Measurements from ENCODE around the gene COG3. TPM values are rescaled to one million over a fixed set of nuclear protein-coding genes. Genes with fewer than 3 reads are reported as not detected.

Gene COG3
- total RNA-seq, 2 experiments from 2014 or later: 22.3 to 28.9 TPM

DNA sequence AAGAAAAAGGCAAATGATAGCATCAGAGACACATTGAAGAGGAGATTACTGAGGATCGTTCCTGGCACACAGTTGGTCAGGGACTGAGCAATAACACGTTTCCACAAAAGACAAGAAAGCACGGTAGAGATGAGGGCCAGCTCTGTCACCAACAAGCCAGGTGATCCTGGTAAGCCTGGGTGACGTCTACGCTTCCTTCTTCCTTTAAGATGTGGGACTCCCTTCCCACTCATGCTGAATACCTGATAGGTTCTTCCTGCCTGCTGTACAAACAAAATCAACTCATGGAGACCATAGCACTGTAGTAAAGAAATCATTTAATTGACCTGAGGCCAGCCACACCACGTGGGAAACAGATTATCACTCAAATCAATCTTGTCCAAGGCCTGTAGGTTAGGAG, 19.7 kb upstream of the COG3 start:
- no peak for DNase-seq (ENCODE audit: low spot score)
- Histone ChIP-seq H3K36me3 (ENCODE audit: insufficient read depth, low read length) (no peaks in the 10 kb centered on the region), H3K9me2 (ENCODE audit: insufficient read depth, low read length) (no peaks in the 10 kb centered on the region), H2AFZ (ENCODE audit: low read length) (no peak overlapping the region), H3K4me1 (ENCODE audit: insufficient read depth, low read length, poor library complexity, severe bottlenecking) (peaks cover 8% of the 10 kb centered on the region), H3K79me2 (ENCODE audit: insufficient read depth, low read depth, low read length) (no peaks in the 10 kb centered on the region), H3K27ac (ENCODE audit: low read depth, low read length, poor library complexity, severe bottlenecking) (no peak overlapping the region), H3K9me3 (ENCODE audit: low read length) (no peaks in the 10 kb centered on the region), H3K4me2 (ENCODE audit: low read length) (no peak overlapping the region), H4K20me1 (ENCODE audit: insufficient read depth, low read length) (no peaks in the 10 kb centered on the region), H3K4me3 (ENCODE audit: low read depth, low read length, poor library complexity, severe bottlenecking) (no peak overlapping the region)
- CTCF ChIA-PET (ENCODE audit: unreplicated experiment): no interaction called here
- intact Hi-C loops (cut with micrococcal nuclease; ENCODE audit: unreplicated experiment): no loop called here
- no TSS peak for BruUV-seq (replicated peaks)
- no peak for TF ChIP-seq EZH2phosphoT487 (IDR thresholded peaks at IDR 0.05; ENCODE audit: borderline replicate concordance, low read depth, low read length)
- TF ChIP-seq, protein P1, sequence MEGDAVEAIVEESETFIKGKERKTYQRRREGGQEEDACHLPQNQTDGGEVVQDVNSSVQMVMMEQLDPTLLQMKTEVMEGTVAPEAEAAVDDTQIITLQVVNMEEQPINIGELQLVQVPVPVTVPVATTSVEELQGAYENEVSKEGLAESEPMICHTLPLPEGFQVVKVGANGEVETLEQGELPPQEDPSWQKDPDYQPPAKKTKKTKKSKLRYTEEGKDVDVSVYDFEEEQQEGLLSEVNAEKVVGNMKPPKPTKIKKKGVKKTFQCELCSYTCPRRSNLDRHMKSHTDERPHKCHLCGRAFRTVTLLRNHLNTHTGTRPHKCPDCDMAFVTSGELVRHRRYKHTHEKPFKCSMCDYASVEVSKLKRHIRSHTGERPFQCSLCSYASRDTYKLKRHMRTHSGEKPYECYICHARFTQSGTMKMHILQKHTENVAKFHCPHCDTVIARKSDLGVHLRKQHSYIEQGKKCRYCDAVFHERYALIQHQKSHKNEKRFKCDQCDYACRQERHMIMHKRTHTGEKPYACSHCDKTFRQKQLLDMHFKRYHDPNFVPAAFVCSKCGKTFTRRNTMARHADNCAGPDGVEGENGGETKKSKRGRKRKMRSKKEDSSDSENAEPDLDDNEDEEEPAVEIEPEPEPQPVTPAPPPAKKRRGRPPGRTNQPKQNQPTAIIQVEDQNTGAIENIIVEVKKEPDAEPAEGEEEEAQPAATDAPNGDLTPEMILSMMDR (conservative IDR thresholded peaks at IDR 0.05; ENCODE audit: low read length): no peak
- POLR2A ChIA-PET: interaction anchor here (0.6 kb wide), 1 partner anchor 133 kb away, joined by 6 read pairs; no protein-coding TSS in a partner anchor

DNA sequence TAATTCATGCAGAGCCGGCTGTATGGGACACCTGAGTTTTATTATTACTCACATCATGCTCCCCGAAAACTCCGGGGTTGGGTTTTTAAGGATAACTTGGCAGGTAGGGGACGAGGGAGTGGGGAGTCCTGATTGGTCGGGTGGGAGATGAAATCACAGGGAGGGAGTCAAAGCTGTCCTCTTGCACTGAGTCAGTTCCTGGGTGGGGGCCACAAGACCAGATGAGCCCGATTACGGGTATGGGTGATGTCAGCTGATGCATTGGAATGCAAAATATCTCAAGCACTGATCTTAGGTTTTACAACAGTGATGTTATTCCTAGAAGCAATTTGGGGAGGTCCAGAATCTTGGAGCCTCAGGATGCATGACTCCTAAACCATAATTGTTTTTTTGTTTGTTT, 18.6 kb upstream of the COG3 start:
- Histone ChIP-seq H3K36me3 (ENCODE audit: insufficient read depth, low read length) (no peaks in the 10 kb centered on the region), H3K4me1 (ENCODE audit: insufficient read depth, low read length, poor library complexity, severe bottlenecking) (peaks cover 8% of the 10 kb centered on the region), H3K27ac (ENCODE audit: low read depth, low read length, poor library complexity, severe bottlenecking) (no peak overlapping the region), H3K9me2 (ENCODE audit: insufficient read depth, low read length) (no peaks in the 10 kb centered on the region), H3K9me3 (ENCODE audit: low read length) (no peaks in the 10 kb centered on the region), H3K79me2 (ENCODE audit: insufficient read depth, low read depth, low read length) (no peaks in the 10 kb centered on the region), H2AFZ (ENCODE audit: low read length) (no peak overlapping the region), H3K4me2 (ENCODE audit: low read length) (no peak overlapping the region), H4K20me1 (ENCODE audit: insufficient read depth, low read length) (no peaks in the 10 kb centered on the region), H3K4me3 (ENCODE audit: low read depth, low read length, poor library complexity, severe bottlenecking) (no peak overlapping the region)
- CTCF ChIA-PET (ENCODE audit: unreplicated experiment): no interaction called here
- BruUV-seq (replicated peaks): no TSS peak
- no peak for TF ChIP-seq EZH2phosphoT487 (IDR thresholded peaks at IDR 0.05; ENCODE audit: borderline replicate concordance, low read depth, low read length)
- TF ChIP-seq, protein P1 (conservative IDR thresholded peaks at IDR 0.05; ENCODE audit: low read length): no peak
- DNase-seq (ENCODE audit: low spot score): no peak
- POLR2A ChIA-PET: no interaction called here
- intact Hi-C loops (cut with micrococcal nuclease; ENCODE audit: unreplicated experiment): no loop called here

DNA sequence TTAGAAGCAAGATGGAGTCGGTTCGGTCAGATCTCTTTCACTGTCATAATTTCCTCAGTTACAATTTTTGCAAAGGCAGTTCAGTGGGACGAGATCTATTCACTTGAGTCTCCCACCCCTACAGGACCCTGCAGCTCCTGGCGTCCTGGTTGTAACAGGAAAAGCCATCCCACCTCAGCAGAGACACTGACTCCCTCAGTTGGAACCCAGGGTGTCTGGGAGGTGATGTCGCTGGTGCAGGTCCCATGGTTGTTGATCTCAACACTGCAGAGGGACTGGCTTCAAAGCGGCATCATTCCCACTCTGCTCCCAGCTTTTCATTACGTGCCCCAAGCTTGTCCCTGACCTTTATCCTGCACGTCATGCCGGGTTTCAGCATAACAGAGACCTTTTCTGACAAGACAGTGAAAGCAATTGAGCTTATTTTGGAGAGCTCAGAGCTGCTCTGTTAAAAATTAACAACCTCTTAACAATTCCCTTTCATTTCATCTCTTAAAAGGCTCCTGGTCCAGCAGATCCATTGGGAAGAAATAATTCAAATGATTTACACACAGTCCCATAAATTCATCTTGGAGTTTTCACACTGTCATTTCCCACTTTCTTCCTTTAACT, 17.6 kb upstream of the COG3 start:
- Histone ChIP-seq H2AFZ (ENCODE audit: low read length) (no peak overlapping the region), H3K36me3 (ENCODE audit: insufficient read depth, low read length) (no peaks in the 10 kb centered on the region), H3K4me1 (ENCODE audit: insufficient read depth, low read length, poor library complexity, severe bottlenecking) (no peaks in the 10 kb centered on the region), H3K9me3 (ENCODE audit: low read length) (no peaks in the 10 kb centered on the region), H3K27ac (ENCODE audit: low read depth, low read length, poor library complexity, severe bottlenecking) (no peak overlapping the region), H3K79me2 (ENCODE audit: insufficient read depth, low read depth, low read length) (no peaks in the 10 kb centered on the region), H4K20me1 (ENCODE audit: insufficient read depth, low read length) (no peaks in the 10 kb centered on the region), H3K9me2 (ENCODE audit: insufficient read depth, low read length) (no peaks in the 10 kb centered on the region), H3K4me2 (ENCODE audit: low read length) (no peak overlapping the region), H3K4me3 (ENCODE audit: low read depth, low read length, poor library complexity, severe bottlenecking) (no peak overlapping the region)
- no peak for DNase-seq (ENCODE audit: low spot score)
- POLR2A ChIA-PET: no interaction called here
- TF ChIP-seq, protein P1 (conservative IDR thresholded peaks at IDR 0.05; ENCODE audit: low read length): no peak
- no peak for TF ChIP-seq EZH2phosphoT487 (IDR thresholded peaks at IDR 0.05; ENCODE audit: borderline replicate concordance, low read depth, low read length)
- intact Hi-C loops (cut with micrococcal nuclease; ENCODE audit: unreplicated experiment): no loop called here
- CTCF ChIA-PET (ENCODE audit: unreplicated experiment): no interaction called here
- BruUV-seq (replicated peaks): no TSS peak
